HepG2 (cell line): ENCODE results near the gene BIK. TPM values are rescaled to one million over a fixed set of nuclear protein-coding genes. Genes with fewer than 3 reads are reported as not detected.

Source experiments
- MLXIP ChIP-seq: sonication (generic); formaldehyde crosslinking; IDR thresholded peaks from 2 replicates; pipeline ENCODE4 v1.9.0; 2021; ENCODE audit warnings: missing genetic modification reagents, borderline replicate concordance
- NCOA1 ChIP-seq: sonication (generic); formaldehyde crosslinking; IDR thresholded peaks from 2 replicates; pipeline ENCODE4 v1.9.0; 2021; ENCODE audit warnings: missing genetic modification reagents
- REPIN1 ChIP-seq: sonication (generic); formaldehyde crosslinking; IDR thresholded peaks from 2 replicates; pipeline ENCODE4 v1.8.0; 2022; ENCODE audit warnings: missing genetic modification reagents, low read depth, mild to moderate bottlenecking, borderline replicate concordance
- RFXANK ChIP-seq: IDR thresholded peaks from 2 replicates; pipeline ENCODE4 v1.6.1; 2016
- TBX3 ChIP-seq: fragments of 450-650 bp; IDR thresholded peaks from 2 replicates; pipeline ENCODE4 v1.6.1; 2017; ENCODE audit warnings: antibody characterized with exemption, mild to moderate bottlenecking, inconsistent platforms, borderline replicate concordance
- TCF7 ChIP-seq: sonication (generic); IDR thresholded peaks from 2 replicates; pipeline ENCODE4 v1.6.1; 2016; ENCODE audit warnings: antibody characterized with exemption, low read depth
- ZNF205 ChIP-seq: IDR thresholded peaks from 2 replicates; pipeline ENCODE4 v1.6.1; 2018; ENCODE audit warnings: missing biosample characterization, missing genetic modification reagents
- ZNF496 ChIP-seq: sonication (generic); formaldehyde crosslinking; IDR thresholded peaks from 2 replicates; pipeline ENCODE4 v1.8.1; 2023; ENCODE audit warnings: mild to moderate bottlenecking, moderate library complexity, missing genetic modification reagents; ENCODE audit not compliant: insufficient replicate concordance
- ZNF512 ChIP-seq: sonication (generic); formaldehyde crosslinking; IDR thresholded peaks from 2 replicates; pipeline ENCODE4 v1.4.0; 2020; ENCODE audit warnings: mild to moderate bottlenecking, missing genetic modification reagents
- ZNF550 ChIP-seq: sonication (generic); formaldehyde crosslinking; IDR thresholded peaks from 2 replicates; pipeline ENCODE4 v1.4.0; 2020; ENCODE audit warnings: mild to moderate bottlenecking, missing genetic modification reagents, borderline replicate concordance
- polyA plus RNA-seq, 8 experiments: library from polyadenylated mRNA; depleted of rRNA in 3 of 8; stranded (reverse) in 7 of 8; unstranded in 1 of 8; fragments of >200 nt; fragmentation: Illumina TruSeq in 4 of 8; extraction: Trizol in 4 of 8; gene quantifications; 2 replicates each; pipeline versions ENCODE4 v1.2.1 to v1.2.3, GENCODE V29; 2011 to 2016; ENCODE audit warnings: low read depth in 4 of 8, missing spikeins in 1 of 8, mixed read lengths in 1 of 8; ENCODE audit not compliant: insufficient read depth in 1 of 8
- total RNA-seq, 5 experiments: library from RNA; depleted of rRNA; stranded (reverse); fragments of >200 nt; fragmentation: Illumina TruSeq; extraction: Trizol; gene quantifications; 2 replicates each; pipeline ENCODE4 v1.2.3, GENCODE V29; 2016; ENCODE audit warnings: low read depth in 1 of 5
- TF ChIP-seq, protein P1 (sequence below): sonication (generic); formaldehyde crosslinking; IDR thresholded peaks from 2 replicates; pipeline ENCODE4 v1.5.1; 2020; ENCODE audit warnings: mild to moderate bottlenecking, missing genetic modification reagents, borderline replicate concordance
- TF ChIP-seq, protein P2 (sequence below): sonication (generic); formaldehyde crosslinking; IDR thresholded peaks from 2 replicates; pipeline ENCODE4 v1.4.0; 2020; ENCODE audit warnings: mild to moderate bottlenecking, missing genetic modification reagents, borderline replicate concordance
- TF ChIP-seq, protein P3 (sequence below): sonication (generic); formaldehyde crosslinking; IDR thresholded peaks from 2 replicates; pipeline ENCODE4 v1.5.0; 2020; ENCODE audit warnings: mild to moderate bottlenecking, low read depth, missing genetic modification reagents, borderline replicate concordance
- TF ChIP-seq, protein P4 (sequence below): sonication (generic); formaldehyde crosslinking; IDR thresholded peaks from 2 replicates; pipeline ENCODE4 v1.9.0; 2022; ENCODE audit warnings: missing genetic modification reagents, mild to moderate bottlenecking, borderline replicate concordance

BIK gene
- total and polyA plus RNA-seq, 2 of the 13 experiments (the other 11 are each of a cell fraction or from before 2014, with no cell fraction given) = 0.54 to 0.80 TPM

- TF ChIP-seq, protein P1, sequence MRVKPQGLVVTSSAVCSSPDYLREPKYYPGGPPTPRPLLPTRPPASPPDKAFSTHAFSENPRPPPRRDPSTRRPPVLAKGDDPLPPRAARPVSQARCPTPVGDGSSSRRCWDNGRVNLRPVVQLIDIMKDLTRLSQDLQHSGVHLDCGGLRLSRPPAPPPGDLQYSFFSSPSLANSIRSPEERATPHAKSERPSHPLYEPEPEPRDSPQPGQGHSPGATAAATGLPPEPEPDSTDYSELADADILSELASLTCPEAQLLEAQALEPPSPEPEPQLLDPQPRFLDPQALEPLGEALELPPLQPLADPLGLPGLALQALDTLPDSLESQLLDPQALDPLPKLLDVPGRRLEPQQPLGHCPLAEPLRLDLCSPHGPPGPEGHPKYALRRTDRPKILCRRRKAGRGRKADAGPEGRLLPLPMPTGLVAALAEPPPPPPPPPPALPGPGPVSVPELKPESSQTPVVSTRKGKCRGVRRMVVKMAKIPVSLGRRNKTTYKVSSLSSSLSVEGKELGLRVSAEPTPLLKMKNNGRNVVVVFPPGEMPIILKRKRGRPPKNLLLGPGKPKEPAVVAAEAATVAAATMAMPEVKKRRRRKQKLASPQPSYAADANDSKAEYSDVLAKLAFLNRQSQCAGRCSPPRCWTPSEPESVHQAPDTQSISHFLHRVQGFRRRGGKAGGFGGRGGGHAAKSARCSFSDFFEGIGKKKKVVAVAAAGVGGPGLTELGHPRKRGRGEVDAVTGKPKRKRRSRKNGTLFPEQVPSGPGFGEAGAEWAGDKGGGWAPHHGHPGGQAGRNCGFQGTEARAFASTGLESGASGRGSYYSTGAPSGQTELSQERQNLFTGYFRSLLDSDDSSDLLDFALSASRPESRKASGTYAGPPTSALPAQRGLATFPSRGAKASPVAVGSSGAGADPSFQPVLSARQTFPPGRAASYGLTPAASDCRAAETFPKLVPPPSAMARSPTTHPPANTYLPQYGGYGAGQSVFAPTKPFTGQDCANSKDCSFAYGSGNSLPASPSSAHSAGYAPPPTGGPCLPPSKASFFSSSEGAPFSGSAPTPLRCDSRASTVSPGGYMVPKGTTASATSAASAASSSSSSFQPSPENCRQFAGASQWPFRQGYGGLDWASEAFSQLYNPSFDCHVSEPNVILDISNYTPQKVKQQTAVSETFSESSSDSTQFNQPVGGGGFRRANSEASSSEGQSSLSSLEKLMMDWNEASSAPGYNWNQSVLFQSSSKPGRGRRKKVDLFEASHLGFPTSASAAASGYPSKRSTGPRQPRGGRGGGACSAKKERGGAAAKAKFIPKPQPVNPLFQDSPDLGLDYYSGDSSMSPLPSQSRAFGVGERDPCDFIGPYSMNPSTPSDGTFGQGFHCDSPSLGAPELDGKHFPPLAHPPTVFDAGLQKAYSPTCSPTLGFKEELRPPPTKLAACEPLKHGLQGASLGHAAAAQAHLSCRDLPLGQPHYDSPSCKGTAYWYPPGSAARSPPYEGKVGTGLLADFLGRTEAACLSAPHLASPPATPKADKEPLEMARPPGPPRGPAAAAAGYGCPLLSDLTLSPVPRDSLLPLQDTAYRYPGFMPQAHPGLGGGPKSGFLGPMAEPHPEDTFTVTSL = no peak
- TF ChIP-seq ZNF496 (CRISPR knock-in tag) = no peak
- no peak for TF ChIP-seq NCOA1
- TF ChIP-seq TBX3 = no peak
- TF ChIP-seq ZNF512 (CRISPR knock-in tag) = no peak
- TF ChIP-seq MLXIP (CRISPR knock-in tag) = no peak
- no peak for TF ChIP-seq ZNF550 (CRISPR knock-in tag)
- TF ChIP-seq, protein P2, sequence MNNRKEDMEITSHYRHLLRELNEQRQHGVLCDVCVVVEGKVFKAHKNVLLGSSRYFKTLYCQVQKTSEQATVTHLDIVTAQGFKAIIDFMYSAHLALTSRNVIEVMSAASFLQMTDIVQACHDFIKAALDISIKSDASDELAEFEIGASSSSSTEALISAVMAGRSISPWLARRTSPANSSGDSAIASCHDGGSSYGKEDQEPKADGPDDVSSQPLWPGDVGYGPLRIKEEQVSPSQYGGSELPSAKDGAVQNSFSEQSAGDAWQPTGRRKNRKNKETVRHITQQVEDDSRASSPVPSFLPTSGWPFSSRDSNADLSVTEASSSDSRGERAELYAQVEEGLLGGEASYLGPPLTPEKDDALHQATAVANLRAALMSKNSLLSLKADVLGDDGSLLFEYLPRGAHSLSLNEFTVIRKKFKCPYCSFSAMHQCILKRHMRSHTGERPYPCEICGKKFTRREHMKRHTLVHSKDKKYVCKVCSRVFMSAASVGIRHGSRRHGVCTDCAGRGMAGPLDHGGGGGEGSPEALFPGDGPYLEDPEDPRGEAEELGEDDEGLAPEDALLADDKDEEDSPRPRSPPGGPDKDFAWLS (CRISPR knock-in tag) = no peak
- TF ChIP-seq RFXANK (CRISPR knock-in tag) = no peak
- TF ChIP-seq, protein P3, sequence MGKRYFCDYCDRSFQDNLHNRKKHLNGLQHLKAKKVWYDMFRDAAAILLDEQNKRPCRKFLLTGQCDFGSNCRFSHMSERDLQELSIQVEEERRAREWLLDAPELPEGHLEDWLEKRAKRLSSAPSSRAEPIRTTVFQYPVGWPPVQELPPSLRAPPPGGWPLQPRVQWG (CRISPR knock-in tag) = no peak
- no peak for TF ChIP-seq TCF7
- TF ChIP-seq, protein P4, sequence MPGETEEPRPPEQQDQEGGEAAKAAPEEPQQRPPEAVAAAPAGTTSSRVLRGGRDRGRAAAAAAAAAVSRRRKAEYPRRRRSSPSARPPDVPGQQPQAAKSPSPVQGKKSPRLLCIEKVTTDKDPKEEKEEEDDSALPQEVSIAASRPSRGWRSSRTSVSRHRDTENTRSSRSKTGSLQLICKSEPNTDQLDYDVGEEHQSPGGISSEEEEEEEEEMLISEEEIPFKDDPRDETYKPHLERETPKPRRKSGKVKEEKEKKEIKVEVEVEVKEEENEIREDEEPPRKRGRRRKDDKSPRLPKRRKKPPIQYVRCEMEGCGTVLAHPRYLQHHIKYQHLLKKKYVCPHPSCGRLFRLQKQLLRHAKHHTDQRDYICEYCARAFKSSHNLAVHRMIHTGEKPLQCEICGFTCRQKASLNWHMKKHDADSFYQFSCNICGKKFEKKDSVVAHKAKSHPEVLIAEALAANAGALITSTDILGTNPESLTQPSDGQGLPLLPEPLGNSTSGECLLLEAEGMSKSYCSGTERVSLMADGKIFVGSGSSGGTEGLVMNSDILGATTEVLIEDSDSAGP (CRISPR knock-in tag) = peak; percentile 94
- peak; percentile 74 for TF ChIP-seq REPIN1 (CRISPR knock-in tag)
- TF ChIP-seq ZNF205 (CRISPR knock-in tag) = peak; percentile 100
These were observed 32.5 kb downstream of the BIK start, which contains the start of gene MCAT (continued) for GRCh38 chr22:43142880-43143562.
